HepG2 (cell line): ENCODE results near the gene RASL10B. TPM values are rescaled to one million over a fixed set of nuclear protein-coding genes. Genes with fewer than 3 reads are reported as not detected.
A peak's percentile ranks its signal among the peaks of the same experiment; 100 is the strongest.

Source experiments
- ATAC-seq: fragments of 200-7000 bp; cut with Tn5 transposase; 3 replicates; pipeline ENCODE4 v1.9.1; 2020; ENCODE audit warnings: mild to moderate bottlenecking, moderate library complexity
- BruUV-seq: library from RNA; stranded (reverse); fragments of 400-500 nt; replicated peaks from 2 replicates; lab custom pipeline; 2021; lab: Mats Ljungman, UMichigan
- CTCF ChIA-PET: fragments of 300-600 bp; formaldehyde crosslinking; extraction: SDS; loops from one replicate; lab custom pipeline; 2021; ENCODE audit warnings: low total read pairs, inconsistent platforms, low intra/inter-chr PET ratio; lab: Yijun Ruan, JAX
- POLR2A ChIA-PET: fragments of 350-600 bp; sonication (Branson Sonifier 250); formaldehyde crosslinking; loops from one replicate; lab custom pipeline; 2020; ENCODE audit warnings: antibody characterized with exemption, inconsistent platforms; lab: Yijun Ruan, JAX
- DNase-seq: peaks from one replicate; pipeline ENCODE4 v3.0.0-alpha.2; 2015; ENCODE audit warnings: low spot score
- FAIRE-seq: peaks from 3 replicates; lab custom pipeline; 2011; peaks lifted over from hg19 to GRCh38; lab: Jason Lieb, UNC
- H2AFZ ChIP-seq: one replicate; pipeline ENCODE4 v1.6.1; 2011; ENCODE audit warnings: low read length, inconsistent platforms
- H3K27ac ChIP-seq: fragments of 300-600 bp; 3 replicates; pipeline ENCODE4 v1.8.0; 2011; ENCODE audit warnings: mixed run types, mild to moderate bottlenecking, mixed read lengths, low read length, inconsistent platforms; ENCODE audit not compliant: insufficient read depth; ENCODE audit errors: extremely low read length
- H3K27me3 ChIP-seq, 2 experiments: fragments of 200-600 bp in 1 of 2; 2 replicates in 1 of 2; 3 replicates in 1 of 2; pipeline versions ENCODE4 v1.6.0 to v1.8.0; 2011; ENCODE audit warnings: low read length in 2 of 2, mild to moderate bottlenecking in 2 of 2, moderate library complexity in 2 of 2, inconsistent platforms in 1 of 2; ENCODE audit not compliant: insufficient read depth in 2 of 2, control insufficient read depth in 1 of 2
- H3K36me3 ChIP-seq, 2 experiments: fragments of 200-600 bp in 1 of 2; replicated peaks in 1 of 2; 2 replicates in 1 of 2; 3 replicates in 1 of 2; pipeline versions ENCODE4 v1.5.1 to v1.8.0; 2011; ENCODE audit warnings: low read length in 2 of 2, inconsistent platforms in 1 of 2; ENCODE audit not compliant: insufficient read depth in 2 of 2, control insufficient read depth in 1 of 2
- H3K4me1 ChIP-seq: 2 replicates; pipeline ENCODE4 v1.5.1; 2012; ENCODE audit warnings: low read length, inconsistent platforms; ENCODE audit not compliant: insufficient read depth
- H3K4me2 ChIP-seq: 2 replicates; pipeline ENCODE4 v1.6.0; 2011; ENCODE audit warnings: low read depth, low read length, inconsistent platforms
- H3K4me3 ChIP-seq, 3 experiments: fragments of 200-600 bp in 1 of 3; sonication (generic), shearing (Covaris generic) in 1 of 3; replicated peaks in 1 of 3; 2 replicates each; pipeline ENCODE4 v1.5.1; 2011 to 2016; ENCODE audit warnings: low read length in 3 of 3, inconsistent platforms in 2 of 3, low read depth in 2 of 3, mild to moderate bottlenecking in 2 of 3, control low read depth in 1 of 3, mixed read lengths in 1 of 3; ENCODE audit not compliant: insufficient read depth in 1 of 3
- H3K79me2 ChIP-seq: one replicate; pipeline ENCODE4 v1.6.1; 2011; ENCODE audit warnings: low read length, inconsistent platforms; ENCODE audit not compliant: insufficient read depth
- H3K9ac ChIP-seq: 2 replicates; pipeline ENCODE4 v1.6.0; 2011; ENCODE audit warnings: mild to moderate bottlenecking, low read depth, low read length, inconsistent platforms; ENCODE audit not compliant: insufficient read depth
- H3K9me3 ChIP-seq: 2 replicates; pipeline ENCODE4 v1.5.1; 2012; ENCODE audit warnings: mild to moderate bottlenecking, low read length
- H4K20me1 ChIP-seq: 2 replicates; pipeline ENCODE4 v1.6.0; 2011; ENCODE audit warnings: inconsistent platforms, mild to moderate bottlenecking, low read length, moderate library complexity; ENCODE audit not compliant: insufficient read depth
- HOXA5 ChIP-seq: sonication (generic); formaldehyde crosslinking; IDR thresholded peaks from 2 replicates; pipeline ENCODE4 v1.4.0; 2020; ENCODE audit warnings: missing genetic modification reagents
- KDM5A ChIP-seq: fragments of 200-600 bp; sonication (generic); IDR thresholded peaks from 2 replicates; pipeline ENCODE4 v1.7.0; 2018; ENCODE audit warnings: antibody characterized with exemption, mild to moderate bottlenecking, low read length, borderline replicate concordance
- KLF11 ChIP-seq: IDR thresholded peaks from 2 replicates; pipeline ENCODE4 v1.6.1; 2016; ENCODE audit warnings: missing compliant biosample characterization
- SPEN ChIP-seq: sonication (generic); formaldehyde crosslinking; IDR thresholded peaks from 2 replicates; pipeline ENCODE4 v1.5.1; 2020; ENCODE audit warnings: low read depth, mild to moderate bottlenecking, missing genetic modification reagents
- ZFP36 ChIP-seq: fragments of 150-350 bp; IDR thresholded peaks from 2 replicates; pipeline ENCODE4 v1.6.1; 2018; ENCODE audit warnings: borderline replicate concordance, low read length, low read depth; ENCODE audit not compliant: partially characterized antibody
- ZGPAT ChIP-seq: IDR thresholded peaks from 2 replicates; pipeline ENCODE4 v1.6.1; 2016; ENCODE audit warnings: mild to moderate bottlenecking
- ZNF687 ChIP-seq: sonication (generic); formaldehyde crosslinking; IDR thresholded peaks from 2 replicates; pipeline ENCODE4 v1.5.1; 2020; ENCODE audit warnings: mild to moderate bottlenecking, missing genetic modification reagents, moderate library complexity
- ZNF709 ChIP-seq: sonication (generic); formaldehyde crosslinking; IDR thresholded peaks from 2 replicates; pipeline ENCODE4 v1.5.0; 2020; ENCODE audit warnings: mild to moderate bottlenecking, missing genetic modification reagents
- WGBS: methylation state at CpG from one replicate; pipeline ENCODE4 v1.1.6; 2017; ENCODE audit warnings: low lambda C conversion rate; 5-methylcytosine and 5-hydroxymethylcytosine counted together
- in situ Hi-C: cut with HindIII; loops from 2 replicates; pipeline ENCODE4 v1.10.0; 2017; ENCODE audit warnings: low pct_unique_long_range_greater_than_20kb; ENCODE audit not compliant: extremely low pct_ligation_motif_present
- intact Hi-C: fragments of 100-400 bp; cut with micrococcal nuclease; formaldehyde crosslinking; loops from one replicate; pipeline ENCODE4 v1.10.0; 2022; ENCODE audit not compliant: unreplicated experiment
- polyA plus RNA-seq, 8 experiments: library from polyadenylated mRNA; depleted of rRNA in 3 of 8; stranded (reverse) in 7 of 8; unstranded in 1 of 8; fragments of >200 nt; fragmentation: Illumina TruSeq in 4 of 8; extraction: Trizol in 4 of 8; gene quantifications; 2 replicates each; pipeline versions ENCODE4 v1.2.1 to v1.2.3, GENCODE V29; 2011 to 2016; ENCODE audit warnings: low read depth in 4 of 8, missing spikeins in 1 of 8, mixed read lengths in 1 of 8; ENCODE audit not compliant: insufficient read depth in 1 of 8
- total RNA-seq, 5 experiments: library from RNA; depleted of rRNA; stranded (reverse); fragments of >200 nt; fragmentation: Illumina TruSeq; extraction: Trizol; gene quantifications; 2 replicates each; pipeline ENCODE4 v1.2.3, GENCODE V29; 2016; ENCODE audit warnings: low read depth in 1 of 5

Gene RASL10B
- total and polyA plus RNA-seq, 2 of the 13 experiments (the other 11 are each of a cell fraction or from before 2014, with no cell fraction given), result 8.8 to 11.0 TPM

- POLR2A ChIA-PET, result interaction anchor here (0.8 kb wide), 1 partner anchor 11 kb away, joined by 4 read pairs; no protein-coding TSS in a partner anchor
- CTCF ChIA-PET, result no interaction called here
- in situ Hi-C loops, result no loop called here
These were observed 21.7 kb downstream of the RASL10B start, which contains the start of gene GAS2L2 for GRCh38 chr17:35752945-35753764. Gene GAS2L2, minus strand, starts transcription at chr17:35753239. Its CDS starts 389 bp downstream, at chr17:35752850.

More at GRCh38 chr17:35752945-35753764, 21.7 kb downstream of the RASL10B start, which contains the start of gene GAS2L2:
- H3K9me3 ChIP-seq, result no peaks in the 10 kb centered on the region
- DNase-seq, result no peak
- peaks cover 2 to 48% of the 10 kb centered on the region in 2 experiments; a peak in 4 of 5 replicates for H3K27me3 ChIP-seq
- BruUV-seq, result no TSS peak
- H3K36me3 ChIP-seq, result no peaks in the 10 kb centered on the region
- no peak within 1 kb of the TSS for H3K9ac ChIP-seq
- TF ChIP-seq ZFP36 (no peak), HOXA5 (CRISPR knock-in tag) (no peak), KDM5A (no peak), SPEN (CRISPR knock-in tag) (no peak), ZGPAT (no peak), ZNF709 (CRISPR knock-in tag) (no peak), ZNF687 (CRISPR knock-in tag) (peak; percentile 32), KLF11 (CRISPR knock-in tag) (no peak)
- TF ChIP-seq, all 625 proteins: peak for 1
- 31% methylated on average over 4 of the region's 9 CpGs for WGBS
- ATAC-seq (peak; percentile 51), FAIRE-seq (no peak)
- H3K27ac ChIP-seq, result no peak within 1 kb of the TSS
- no peaks in the 10 kb centered on the region for H4K20me1 ChIP-seq
- no peak within 1 kb of the TSS for H2AFZ ChIP-seq
- H3K4me3 ChIP-seq, result peak within 1 kb of the TSS in 1 of 3 experiments; percentile 45; a peak in 2 of 6 replicates
- peaks cover 21% of the 10 kb centered on the region for H3K4me1 ChIP-seq
- H3K79me2 ChIP-seq, result no peaks in the 10 kb centered on the region
- intact Hi-C loops, result no loop called here
- peak within 1 kb of the TSS; percentile 57 for H3K4me2 ChIP-seq
